ENCODE data around the gene CEP112. TPM values are rescaled to one million over a fixed set of nuclear protein-coding genes. Genes with fewer than 3 reads are reported as not detected.

CEP112 gene
- total and polyA plus RNA-seq, 2 of the 13 experiments (the other 11 are each of a cell fraction or from before 2014, with no cell fraction given), result 1.2 to 3.4 TPM

GRCh38 chr17:66190738-66191592, 968 bp downstream of the CEP112 start (continued):
- TF ChIP-seq ZNF407 (CRISPR knock-in tag; IDR thresholded peaks at IDR 0.05; ENCODE audit: not compliant biosample characterization) (no peak), IRX3 (CRISPR knock-in tag; IDR thresholded peaks at IDR 0.05; ENCODE audit: borderline replicate concordance, low read depth) (no peak), ZNF282 (IDR thresholded peaks at IDR 0.05; ENCODE audit: partially characterized antibody) (no peak), BRCA1 (CRISPR knock-in tag; IDR thresholded peaks at IDR 0.05) (no peak), SRY (CRISPR knock-in tag; IDR thresholded peaks at IDR 0.05) (no peak), MEIS1 (CRISPR knock-in tag; IDR thresholded peaks at IDR 0.05; ENCODE audit: borderline replicate concordance) (no peak), ZNF33A (CRISPR knock-in tag; IDR thresholded peaks at IDR 0.05; ENCODE audit: borderline replicate concordance) (0 out of 2 replicates have a peak, but pooled peaks have one; percentile 8), ARID3A (IDR thresholded peaks at IDR 0.05; ENCODE audit: low read depth, low read length) (no peak)
- TF ChIP-seq, protein P1, sequence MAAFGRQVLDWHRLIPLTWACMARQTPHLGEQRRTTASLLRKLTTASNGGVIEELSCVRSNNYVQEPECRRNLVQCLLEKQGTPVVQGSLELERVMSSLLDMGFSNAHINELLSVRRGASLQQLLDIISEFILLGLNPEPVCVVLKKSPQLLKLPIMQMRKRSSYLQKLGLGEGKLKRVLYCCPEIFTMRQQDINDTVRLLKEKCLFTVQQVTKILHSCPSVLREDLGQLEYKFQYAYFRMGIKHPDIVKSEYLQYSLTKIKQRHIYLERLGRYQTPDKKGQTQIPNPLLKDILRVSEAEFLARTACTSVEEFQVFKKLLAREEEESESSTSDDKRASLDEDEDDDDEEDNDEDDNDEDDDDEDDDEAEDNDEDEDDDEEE (CRISPR knock-in tag; IDR thresholded peaks at IDR 0.05), result peak; percentile 1; the same call in 1 of the 2 replicates
- TF ChIP-seq, protein P2, sequence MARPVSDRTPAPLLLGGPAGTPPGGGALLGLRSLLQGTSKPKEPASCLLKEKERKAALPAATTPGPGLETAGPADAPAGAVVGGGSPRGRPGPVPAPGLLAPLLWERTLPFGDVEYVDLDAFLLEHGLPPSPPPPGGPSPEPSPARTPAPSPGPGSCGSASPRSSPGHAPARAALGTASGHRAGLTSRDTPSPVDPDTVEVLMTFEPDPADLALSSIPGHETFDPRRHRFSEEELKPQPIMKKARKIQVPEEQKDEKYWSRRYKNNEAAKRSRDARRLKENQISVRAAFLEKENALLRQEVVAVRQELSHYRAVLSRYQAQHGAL (CRISPR knock-in tag; IDR thresholded peaks at IDR 0.05; ENCODE audit: not compliant biosample characterization), result no peak
- TF ChIP-seq, protein P3, sequence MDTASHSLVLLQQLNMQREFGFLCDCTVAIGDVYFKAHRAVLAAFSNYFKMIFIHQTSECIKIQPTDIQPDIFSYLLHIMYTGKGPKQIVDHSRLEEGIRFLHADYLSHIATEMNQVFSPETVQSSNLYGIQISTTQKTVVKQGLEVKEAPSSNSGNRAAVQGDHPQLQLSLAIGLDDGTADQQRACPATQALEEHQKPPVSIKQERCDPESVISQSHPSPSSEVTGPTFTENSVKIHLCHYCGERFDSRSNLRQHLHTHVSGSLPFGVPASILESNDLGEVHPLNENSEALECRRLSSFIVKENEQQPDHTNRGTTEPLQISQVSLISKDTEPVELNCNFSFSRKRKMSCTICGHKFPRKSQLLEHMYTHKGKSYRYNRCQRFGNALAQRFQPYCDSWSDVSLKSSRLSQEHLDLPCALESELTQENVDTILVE (CRISPR knock-in tag; IDR thresholded peaks at IDR 0.05), result no peak

Data from HepG2 (cell line).